Suppressor macrophage (primary cell): ENCODE measurements around the gene JPH3.
"Not testable (repeated sequence)": the region's sequence is repeated elsewhere in the genome, so short reads cannot be mapped to it uniquely, and the experiment has no call there.

Experiments
- DNase-seq, 4 experiments: peaks; one replicate each; pipeline ENCODE4 v3.0.0-alpha.2; 2020 to 2022

JPH3 gene

GRCh38 chr16:87656328-87656727, 54.0 kb downstream of the JPH3 start:
- DNase-seq, result no peak

GRCh38 chr16:87657621-87658192, 55.4 kb downstream of the JPH3 start:
- peak in 1 of 4 experiments; percentile 30 for DNase-seq

GRCh38 chr16:87658564-87659225, 56.4 kb downstream of the JPH3 start:
- DNase-seq, result no peak

- peak; percentile 86 to 90 (median 86) for DNase-seq
Observed at GRCh38 chr16:87661561-87661960, 59.3 kb downstream of the JPH3 start.

GRCh38 chr16:87662254-87663204, 60.2 kb downstream of the JPH3 start:
- DNase-seq, result no peak

- DNase-seq, result no peak
Observed at GRCh38 chr16:87664792-87665191, 62.5 kb downstream of the JPH3 start.

GRCh38 chr16:87665193-87665592, 62.9 kb downstream of the JPH3 start:
- DNase-seq, result no peak

- DNase-seq, result no peak
Observed at GRCh38 chr16:87666919-87667318, 64.6 kb downstream of the JPH3 start.

- DNase-seq, result no peak
Observed at GRCh38 chr16:87667443-87667842, 65.1 kb downstream of the JPH3 start.

- no peak for DNase-seq
Observed at GRCh38 chr16:87667946-87668345, 65.6 kb downstream of the JPH3 start.

- peak in 3 of 4 experiments; percentile 10 to 38 (median 15) for DNase-seq
Observed at GRCh38 chr16:87669672-87670071, 67.4 kb downstream of the JPH3 start.

- no peak for DNase-seq
Observed at GRCh38 chr16:87671221-87671620, 68.9 kb downstream of the JPH3 start.

- DNase-seq, result no peak
Observed at GRCh38 chr16:87671715-87672270, 69.5 kb downstream of the JPH3 start.

GRCh38 chr16:87674419-87674818, 72.1 kb downstream of the JPH3 start:
- DNase-seq, result peak; percentile 10 to 59 (median 36)

GRCh38 chr16:87675111-87675719, 72.9 kb downstream of the JPH3 start:
- DNase-seq, result no peak

GRCh38 chr16:87677830-87678229, 75.5 kb downstream of the JPH3 start:
- DNase-seq, result no peak

GRCh38 chr16:87678618-87679017, 76.3 kb downstream of the JPH3 start:
- no peak for DNase-seq

GRCh38 chr16:87679593-87680271, 77.4 kb downstream of the JPH3 start:
- DNase-seq, result no peak

GRCh38 chr16:87680272-87680644, 78.0 kb downstream of the JPH3 start:
- DNase-seq, result no peak

GRCh38 chr16:87681051-87681602, 78.8 kb downstream of the JPH3 start:
- not testable (repeated sequence) for DNase-seq

- peak; percentile 11 to 55 (median 47) for DNase-seq
Observed at GRCh38 chr16:87681981-87682570, 79.8 kb downstream of the JPH3 start.
